IMR-90 (cell line): ENCODE data around the gene RAB11FIP3. TPM values are rescaled to one million over a fixed set of nuclear protein-coding genes. Genes with fewer than 3 reads are reported as not detected.
A peak's percentile ranks its signal among the peaks of the same experiment; 100 is the strongest.

Experiments
- ATAC-seq: fragments of 200-7000 bp; cut with Tn5 transposase; 2 replicates; pipeline ENCODE4 v1.9.1; 2020; ENCODE audit warnings: low read depth, mild to moderate bottlenecking, moderate library complexity
- BruUV-seq: library from RNA; stranded (reverse); fragments of 400-500 nt; replicated peaks from 2 replicates; lab custom pipeline; 2021; lab: Mats Ljungman, UMichigan
- CTCF ChIA-PET: fragments of 300-600 bp; formaldehyde crosslinking; extraction: SDS; loops from one replicate; lab custom pipeline; 2021; ENCODE audit warnings: antibody characterized with exemption; lab: Yijun Ruan, JAX
- POLR2A ChIA-PET: fragments of 300-600 bp; sonication (Branson Sonifier 250); formaldehyde crosslinking; loops from one replicate; lab custom pipeline; 2022; ENCODE audit warnings: antibody characterized with exemption; ENCODE audit not compliant: unreplicated experiment; lab: Charles Lee
- DNase-seq: peaks from one replicate; pipeline ENCODE4 v3.0.0; 2013
- H2AFZ ChIP-seq: replicated peaks from 2 replicates; pipeline ENCODE3; 2013; ENCODE audit warnings: low read length, mild to moderate bottlenecking; ENCODE audit not compliant: poor library complexity
- H2AK5ac ChIP-seq: 2 replicates; pipeline ENCODE4 v1.6.1; 2013; ENCODE audit warnings: low read depth, low read length, inconsistent platforms
- H2AK9ac ChIP-seq: replicated peaks from 2 replicates; pipeline ENCODE3; 2013; ENCODE audit warnings: mild to moderate bottlenecking, low read depth, low read length, moderate library complexity; ENCODE audit not compliant: poor library complexity
- H2BK120ac ChIP-seq: 2 replicates; pipeline ENCODE4 v1.6.1; 2013; ENCODE audit warnings: low read depth, low read length, inconsistent platforms
- H2BK15ac ChIP-seq: 3 replicates; pipeline ENCODE4 v1.6.1; 2013; ENCODE audit warnings: low read depth, low read length, inconsistent platforms
- H2BK20ac ChIP-seq: 2 replicates; pipeline ENCODE4 v1.6.1; 2013; ENCODE audit warnings: low read depth, mild to moderate bottlenecking, inconsistent platforms, low read length, moderate library complexity
- H2BK5ac ChIP-seq: 2 replicates; pipeline ENCODE4 v1.6.1; 2013; ENCODE audit warnings: mild to moderate bottlenecking, low read depth, low read length, inconsistent platforms; ENCODE audit not compliant: poor library complexity, severe bottlenecking
- H3K14ac ChIP-seq: replicated peaks from 2 replicates; pipeline ENCODE4 v1.6.1; 2013; ENCODE audit warnings: low read depth, low read length, inconsistent platforms
- H3K18ac ChIP-seq: 2 replicates; pipeline ENCODE4 v1.6.1; 2013; ENCODE audit warnings: low read depth, low read length, control low read depth
- H3K23ac ChIP-seq: 2 replicates; pipeline ENCODE4 v1.6.1; 2013; ENCODE audit warnings: low read depth, low read length, inconsistent platforms
- H3K27ac ChIP-seq: 2 replicates; pipeline ENCODE4 v1.5.1; 2013; ENCODE audit warnings: mild to moderate bottlenecking, control low read depth, low read length; ENCODE audit not compliant: insufficient read depth
- H3K27me3 ChIP-seq: 2 replicates; pipeline ENCODE4 v1.6.1; 2013; ENCODE audit warnings: low read length; ENCODE audit not compliant: control insufficient read depth, insufficient read depth
- H3K36me3 ChIP-seq: 2 replicates; pipeline ENCODE4 v1.6.1; 2013; ENCODE audit warnings: low read length, mixed read lengths; ENCODE audit not compliant: control insufficient read depth, insufficient read depth
- H3K4ac ChIP-seq: 2 replicates; pipeline ENCODE4 v1.6.1; 2013; ENCODE audit warnings: low read depth, low read length, inconsistent platforms
- H3K4me1 ChIP-seq: 2 replicates; pipeline ENCODE4 v1.6.1; 2013; ENCODE audit warnings: low read length, mixed read lengths; ENCODE audit not compliant: control insufficient read depth, insufficient read depth
- H3K4me2 ChIP-seq: 2 replicates; pipeline ENCODE4 v1.6.1; 2013; ENCODE audit warnings: low read depth, mild to moderate bottlenecking, control low read depth, low read length, moderate library complexity
- H3K4me3 ChIP-seq: 2 replicates; pipeline ENCODE4 v1.5.1; 2013; ENCODE audit warnings: low read depth, mild to moderate bottlenecking, control low read depth, low read length, moderate library complexity; ENCODE audit not compliant: insufficient read depth
- H3K56ac ChIP-seq: 2 replicates; pipeline ENCODE4 v1.6.1; 2013; ENCODE audit warnings: low read length, inconsistent platforms; ENCODE audit not compliant: insufficient read depth; ENCODE audit errors: extremely low read depth
- H3K79me1 ChIP-seq, 2 experiments: 2 replicates each; pipeline ENCODE4 v1.6.1; 2013; ENCODE audit warnings: low read length in 2 of 2, inconsistent platforms in 1 of 2, low read depth in 1 of 2
- H3K9ac ChIP-seq: 2 replicates; pipeline ENCODE4 v1.6.1; 2013; ENCODE audit warnings: low read depth, low read length, control low read depth
- H3K9me1 ChIP-seq: 2 replicates; pipeline ENCODE4 v1.6.1; 2013; ENCODE audit warnings: low read length, inconsistent platforms; ENCODE audit not compliant: insufficient read depth
- H3K9me3 ChIP-seq: 2 replicates; pipeline ENCODE4 v1.6.1; 2013; ENCODE audit warnings: low read length; ENCODE audit not compliant: control insufficient read depth, insufficient read depth
- H4K20me1 ChIP-seq: 2 replicates; pipeline ENCODE4 v1.6.1; 2013; ENCODE audit warnings: low read length, inconsistent platforms; ENCODE audit not compliant: insufficient read depth
- H4K5ac ChIP-seq: 2 replicates; pipeline ENCODE4 v1.6.1; 2013; ENCODE audit warnings: mild to moderate bottlenecking, low read depth, low read length, control low read depth
- H4K8ac ChIP-seq, 2 experiments: 2 replicates each; pipeline ENCODE4 v1.6.1; 2013; ENCODE audit warnings: low read depth in 2 of 2, low read length in 2 of 2, control low read depth in 1 of 2, inconsistent platforms in 1 of 2
- H4K91ac ChIP-seq: 2 replicates; pipeline ENCODE4 v1.6.1; 2013; ENCODE audit warnings: low read depth, low read length, inconsistent platforms; ENCODE audit not compliant: insufficient read depth
- BHLHE40 ChIP-seq: fragments of 150-350 bp; IDR thresholded peaks from 2 replicates; pipeline ENCODE4 v1.6.1; 2016; ENCODE audit warnings: mild to moderate bottlenecking, low read depth, low read length
- CEBPB ChIP-seq: IDR thresholded peaks from 2 replicates; pipeline ENCODE4 v1.6.1; 2012; ENCODE audit warnings: low read depth, low read length, improper control_type of control experiment
- CHD1 ChIP-seq: IDR thresholded peaks from 2 replicates; pipeline ENCODE4 v1.6.1; 2012; ENCODE audit warnings: low read depth, low read length, improper control_type of control experiment
- FOS ChIP-seq: fragments of 150-350 bp; IDR thresholded peaks from 2 replicates; pipeline ENCODE4 v1.6.1; 2016; ENCODE audit warnings: low read depth, low read length
- MAFK ChIP-seq: IDR thresholded peaks from 2 replicates; pipeline ENCODE4 v1.6.1; 2012; ENCODE audit warnings: low read depth, low read length, improper control_type of control experiment
- WGBS, 2 experiments: methylation state at CpG; one replicate each; pipeline versions ENCODE4 v1.1.5 to v1.1.7; 2013; ENCODE audit warnings: missing lambda C conversion rate in 2 of 2; ENCODE audit not compliant: insufficient read length in 1 of 2; ENCODE audit errors: extremely low coverage in 2 of 2; 5-methylcytosine and 5-hydroxymethylcytosine counted together
- dilution Hi-C: fragments of 300-500 bp; cut with HindIII; formaldehyde crosslinking; loops from one replicate; pipeline ENCODE4 v1.14.3; 2018; ENCODE audit warnings: low sequenced_read_pairs; ENCODE audit not compliant: unreplicated experiment
- in situ Hi-C: fragments of 300-500 bp; cut with MboI; formaldehyde crosslinking; loops from 3 replicates; pipeline ENCODE4 v1.14.3; 2019; ENCODE audit warnings: low sequenced_read_pairs, inconsistent platforms, mixed read lengths
- intact Hi-C: fragments of 100-400 bp; cut with micrococcal nuclease; formaldehyde crosslinking; loops from 2 replicates; pipeline ENCODE4 v1.10.0; 2022
- polyA plus RNA-seq, 3 experiments: library from polyadenylated mRNA; depleted of rRNA; stranded (reverse); fragments of >200 nt; gene quantifications; 2 replicates each; pipeline ENCODE4 v1.2.3, GENCODE V29; 2012; ENCODE audit warnings: low replicate concordance in 1 of 3
- total RNA-seq: library from RNA; depleted of rRNA; stranded (reverse); fragments of >200 nt; gene quantifications from 2 replicates; pipeline ENCODE4 v1.2.3, GENCODE V29; 2012

RAB11FIP3 gene
- total and polyA plus RNA-seq, 2 of the 4 experiments (the other 2 are of a cell fraction) = 7.5 to 22.5 TPM

- H3K27ac ChIP-seq = no peak overlapping the region
- peaks cover 17 to 77% of the 10 kb centered on the region in 2 experiments for H3K79me1 ChIP-seq
- no peak overlapping the region for H4K5ac ChIP-seq
- TF ChIP-seq FOS (no peak), CHD1 (no peak), MAFK (no peak), BHLHE40 (no peak), CEBPB (no peak)
- POLR2A ChIA-PET = no interaction called here
- H3K9me3 ChIP-seq = no peaks in the 10 kb centered on the region
- H3K27me3 ChIP-seq = no peaks in the 10 kb centered on the region
- H2AK5ac ChIP-seq = peak overlapping the region; percentile 2; the same call in 1 of the 2 replicates
- H2BK20ac ChIP-seq = no peak overlapping the region
- H3K4me2 ChIP-seq = no peak overlapping the region
- H3K36me3 ChIP-seq = peaks cover 13% of the 10 kb centered on the region
- dilution Hi-C loops = no loop called here
- H3K4me3 ChIP-seq = no peak overlapping the region
- H2AFZ ChIP-seq = no peak overlapping the region
- H2BK5ac ChIP-seq = peak overlapping the region; percentile 14
- H2BK15ac ChIP-seq = no peak overlapping the region
- H3K18ac ChIP-seq = no peak overlapping the region
- no peak overlapping the region for H3K56ac ChIP-seq
- WGBS, 2 experiments = 95% methylated on average over 52 of the region's 60 CpGs; no CpG with 5 or more reads in 1 of the 2 experiments
- in situ Hi-C loops = no loop called here
- no peak overlapping the region for H2BK120ac ChIP-seq
- H4K91ac ChIP-seq = no peak overlapping the region
- H2AK9ac ChIP-seq = peak overlapping the region; percentile 72
- no peak overlapping the region for H3K23ac ChIP-seq
- no peak overlapping the region for H4K8ac ChIP-seq
- H3K4ac ChIP-seq = no peak overlapping the region
- ATAC-seq = no peak
- peaks cover 70% of the 10 kb centered on the region for H4K20me1 ChIP-seq
- peaks cover 22% of the 10 kb centered on the region for H3K4me1 ChIP-seq
- H3K9me1 ChIP-seq = peaks cover 12% of the 10 kb centered on the region; the same call in 1 of the 2 replicates
- intact Hi-C loops = no loop called here
- H3K14ac ChIP-seq = no peak overlapping the region
- DNase-seq = no peak
- BruUV-seq = no TSS peak
- H3K9ac ChIP-seq = no peak overlapping the region
- CTCF ChIA-PET = no interaction called here
Observed at GRCh38 chr16:537415-538335, 112.2 kb downstream of the RAB11FIP3 start.
